HL-60 (cell line): ENCODE results near the gene RAI1.

Source experiments
- GABPA ChIP-seq: IDR thresholded peaks from 2 replicates; pipeline ENCODE4 v1.6.1; 2012; ENCODE audit warnings: low read depth
- POLR2AphosphoS5 ChIP-seq: IDR thresholded peaks from 2 replicates; pipeline ENCODE4 v1.6.1; 2012; ENCODE audit warnings: low read depth
- SPI1 ChIP-seq: IDR thresholded peaks from 2 replicates; pipeline ENCODE4 v1.6.1; 2012; ENCODE audit warnings: low read depth, mild to moderate bottlenecking, borderline replicate concordance
- TF ChIP-seq, protein P1 (sequence below): IDR thresholded peaks from one replicate; pipeline ENCODE4 v1.5.1; 2011; ENCODE audit warnings: low read length, control low read depth, inconsistent platforms; ENCODE audit not compliant: insufficient read depth
- TF ChIP-seq, protein P2 (sequence below): IDR thresholded peaks from 2 replicates; pipeline ENCODE4 v1.6.1; 2012; ENCODE audit warnings: low read depth; ENCODE audit not compliant: insufficient replicate concordance

DNA sequence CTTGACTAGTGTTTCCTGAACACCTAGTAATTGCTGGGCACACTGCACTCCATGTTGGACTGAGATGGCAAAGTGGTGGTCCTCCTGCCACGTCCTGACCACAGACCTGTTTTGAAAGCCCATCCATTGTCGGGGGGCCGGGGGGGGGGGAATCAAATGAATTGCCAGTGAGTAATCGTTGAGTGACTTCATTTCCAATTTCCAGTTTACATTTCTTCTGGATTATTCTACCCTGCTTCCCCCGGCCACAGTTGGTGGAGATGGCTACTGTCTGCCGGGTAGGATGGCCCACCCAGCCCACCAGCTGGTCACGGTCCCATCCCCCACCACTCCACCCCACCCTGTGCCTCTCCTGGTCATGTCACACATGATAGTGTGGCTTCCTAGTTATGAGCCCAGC is 18.2 kb downstream of the RAI1 start:
- no peak for TF ChIP-seq POLR2AphosphoS5
- no peak for TF ChIP-seq GABPA
- TF ChIP-seq, protein P1, sequence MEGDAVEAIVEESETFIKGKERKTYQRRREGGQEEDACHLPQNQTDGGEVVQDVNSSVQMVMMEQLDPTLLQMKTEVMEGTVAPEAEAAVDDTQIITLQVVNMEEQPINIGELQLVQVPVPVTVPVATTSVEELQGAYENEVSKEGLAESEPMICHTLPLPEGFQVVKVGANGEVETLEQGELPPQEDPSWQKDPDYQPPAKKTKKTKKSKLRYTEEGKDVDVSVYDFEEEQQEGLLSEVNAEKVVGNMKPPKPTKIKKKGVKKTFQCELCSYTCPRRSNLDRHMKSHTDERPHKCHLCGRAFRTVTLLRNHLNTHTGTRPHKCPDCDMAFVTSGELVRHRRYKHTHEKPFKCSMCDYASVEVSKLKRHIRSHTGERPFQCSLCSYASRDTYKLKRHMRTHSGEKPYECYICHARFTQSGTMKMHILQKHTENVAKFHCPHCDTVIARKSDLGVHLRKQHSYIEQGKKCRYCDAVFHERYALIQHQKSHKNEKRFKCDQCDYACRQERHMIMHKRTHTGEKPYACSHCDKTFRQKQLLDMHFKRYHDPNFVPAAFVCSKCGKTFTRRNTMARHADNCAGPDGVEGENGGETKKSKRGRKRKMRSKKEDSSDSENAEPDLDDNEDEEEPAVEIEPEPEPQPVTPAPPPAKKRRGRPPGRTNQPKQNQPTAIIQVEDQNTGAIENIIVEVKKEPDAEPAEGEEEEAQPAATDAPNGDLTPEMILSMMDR, result no peak
- TF ChIP-seq, protein P2, sequence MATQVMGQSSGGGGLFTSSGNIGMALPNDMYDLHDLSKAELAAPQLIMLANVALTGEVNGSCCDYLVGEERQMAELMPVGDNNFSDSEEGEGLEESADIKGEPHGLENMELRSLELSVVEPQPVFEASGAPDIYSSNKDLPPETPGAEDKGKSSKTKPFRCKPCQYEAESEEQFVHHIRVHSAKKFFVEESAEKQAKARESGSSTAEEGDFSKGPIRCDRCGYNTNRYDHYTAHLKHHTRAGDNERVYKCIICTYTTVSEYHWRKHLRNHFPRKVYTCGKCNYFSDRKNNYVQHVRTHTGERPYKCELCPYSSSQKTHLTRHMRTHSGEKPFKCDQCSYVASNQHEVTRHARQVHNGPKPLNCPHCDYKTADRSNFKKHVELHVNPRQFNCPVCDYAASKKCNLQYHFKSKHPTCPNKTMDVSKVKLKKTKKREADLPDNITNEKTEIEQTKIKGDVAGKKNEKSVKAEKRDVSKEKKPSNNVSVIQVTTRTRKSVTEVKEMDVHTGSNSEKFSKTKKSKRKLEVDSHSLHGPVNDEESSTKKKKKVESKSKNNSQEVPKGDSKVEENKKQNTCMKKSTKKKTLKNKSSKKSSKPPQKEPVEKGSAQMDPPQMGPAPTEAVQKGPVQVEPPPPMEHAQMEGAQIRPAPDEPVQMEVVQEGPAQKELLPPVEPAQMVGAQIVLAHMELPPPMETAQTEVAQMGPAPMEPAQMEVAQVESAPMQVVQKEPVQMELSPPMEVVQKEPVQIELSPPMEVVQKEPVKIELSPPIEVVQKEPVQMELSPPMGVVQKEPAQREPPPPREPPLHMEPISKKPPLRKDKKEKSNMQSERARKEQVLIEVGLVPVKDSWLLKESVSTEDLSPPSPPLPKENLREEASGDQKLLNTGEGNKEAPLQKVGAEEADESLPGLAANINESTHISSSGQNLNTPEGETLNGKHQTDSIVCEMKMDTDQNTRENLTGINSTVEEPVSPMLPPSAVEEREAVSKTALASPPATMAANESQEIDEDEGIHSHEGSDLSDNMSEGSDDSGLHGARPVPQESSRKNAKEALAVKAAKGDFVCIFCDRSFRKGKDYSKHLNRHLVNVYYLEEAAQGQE, result no peak
- TF ChIP-seq SPI1, result no peak
